GM18508 (cell line): ENCODE results near the gene UBE2L6.

ENCODE experiments used
- ATAC-seq: cut with Tn5 transposase; IDR thresholded peaks from one replicate; pipeline ENCODE4 v1.9.1; 2021; ENCODE audit warnings: moderate number of reproducible peaks; ENCODE audit not compliant: insufficient read depth, unreplicated experiment

Gene UBE2L6

DNA sequence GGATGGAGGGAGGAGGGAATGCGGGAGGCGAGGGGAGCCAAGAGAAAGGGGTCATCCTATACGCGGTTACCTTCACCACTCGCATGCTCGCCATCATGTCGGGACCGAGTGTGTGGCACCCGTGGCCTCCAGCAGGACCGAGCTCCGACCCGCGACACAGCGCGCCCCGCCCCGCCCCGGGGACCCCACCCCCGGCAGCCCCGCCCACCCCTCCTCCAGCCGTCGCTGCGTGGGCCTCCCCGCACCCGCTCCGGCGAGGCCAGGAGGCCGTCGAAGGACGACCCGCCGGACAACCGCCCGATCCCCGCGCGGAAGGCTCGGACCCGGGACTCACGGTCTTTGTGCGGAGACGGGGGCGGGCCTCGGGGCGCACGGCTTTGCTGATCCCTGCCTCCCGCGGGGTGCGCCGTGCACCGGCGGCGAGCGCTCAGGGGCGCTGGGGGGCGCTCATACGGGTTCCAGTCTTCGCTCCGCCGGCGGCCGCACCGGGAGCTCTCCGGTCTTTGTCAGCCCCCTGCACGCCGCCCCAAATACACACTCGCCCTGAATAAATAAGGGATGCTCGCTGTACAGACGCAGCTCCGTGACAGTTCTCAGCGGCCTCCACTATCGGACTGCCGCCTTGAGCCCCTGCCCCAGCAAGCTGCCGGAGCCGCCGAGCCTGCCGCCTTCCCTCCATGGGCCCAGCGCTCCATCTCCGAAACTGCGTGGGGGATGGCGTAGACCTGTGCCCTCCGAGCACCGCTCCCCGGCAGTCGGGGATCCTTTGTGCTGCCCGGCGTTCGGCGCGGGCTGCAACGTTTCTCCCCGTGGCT lies at the start of gene UBE2L6:
Gene UBE2L6 (minus strand): TSS at position 158 of the 815 bp plus-strand sequence. CDS start 61 bp downstream, at position 97.
- peak; percentile 10 for ATAC-seq

DNA sequence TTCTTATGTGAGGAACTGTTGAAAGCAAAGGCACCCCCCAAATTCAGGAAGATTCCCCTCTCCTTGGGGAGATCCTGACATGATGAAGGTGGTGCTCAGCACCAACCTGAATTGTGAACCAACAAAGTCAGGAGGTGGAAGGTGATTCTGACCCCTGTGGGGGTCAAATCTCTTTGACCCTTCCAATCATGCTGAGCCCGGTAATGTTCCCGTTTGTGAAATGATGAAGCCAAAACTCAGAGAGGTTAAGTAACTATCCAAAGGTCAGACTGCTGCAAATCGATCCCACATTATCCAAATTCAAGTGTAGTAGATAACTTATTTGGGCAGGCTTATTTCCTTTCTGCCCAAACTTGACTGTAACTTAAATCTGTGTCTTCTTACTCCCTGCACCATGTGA lies 49.1 kb upstream of the UBE2L6 start:
- ATAC-seq: no peak

DNA sequence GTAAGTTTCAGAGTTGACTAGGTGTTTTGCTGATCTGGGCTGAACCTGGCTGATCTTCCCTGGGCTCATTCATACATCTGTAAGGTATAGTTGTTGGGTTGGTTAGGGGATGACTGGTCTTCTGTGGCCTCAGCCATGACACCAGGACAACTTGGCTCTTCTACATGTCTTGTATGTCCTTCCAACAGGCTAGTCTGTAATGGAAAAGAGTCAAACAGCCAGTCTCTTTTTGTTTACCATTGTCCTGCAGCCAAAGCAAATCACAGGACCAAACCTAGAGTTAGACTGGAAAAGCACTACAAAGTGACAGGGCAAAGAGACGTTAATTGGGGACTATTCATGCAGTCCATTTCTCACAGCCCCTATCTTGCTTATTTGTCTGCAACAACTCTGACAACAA lies 47.8 kb upstream of the UBE2L6 start:
- no peak for ATAC-seq

DNA sequence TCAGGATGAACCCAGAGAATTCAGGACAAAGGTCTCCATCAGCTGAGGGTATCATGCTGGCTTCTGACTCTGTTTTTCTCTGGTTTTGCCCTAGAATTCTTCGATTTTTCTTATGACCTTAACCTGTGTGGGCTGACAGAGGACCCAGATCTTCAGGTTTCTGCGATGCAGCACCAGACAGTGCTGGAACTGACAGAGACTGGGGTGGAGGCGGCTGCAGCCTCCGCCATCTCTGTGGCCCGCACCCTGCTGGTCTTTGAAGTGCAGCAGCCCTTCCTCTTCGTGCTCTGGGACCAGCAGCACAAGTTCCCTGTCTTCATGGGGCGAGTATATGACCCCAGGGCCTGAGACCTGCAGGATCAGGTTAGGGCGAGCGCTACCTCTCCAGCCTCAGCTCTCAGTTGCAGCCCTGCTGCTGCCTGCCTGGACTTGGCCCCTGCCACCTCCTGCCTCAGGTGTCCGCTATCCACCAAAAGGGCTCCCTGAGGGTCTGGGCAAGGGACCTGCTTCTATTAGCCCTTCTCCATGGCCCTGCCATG lies 46.8 kb upstream of the UBE2L6 start:
- no peak for ATAC-seq

GRCh38 chr11:57610170-57610569 lies 42.7 kb upstream of the UBE2L6 start:
- no peak for ATAC-seq

DNA sequence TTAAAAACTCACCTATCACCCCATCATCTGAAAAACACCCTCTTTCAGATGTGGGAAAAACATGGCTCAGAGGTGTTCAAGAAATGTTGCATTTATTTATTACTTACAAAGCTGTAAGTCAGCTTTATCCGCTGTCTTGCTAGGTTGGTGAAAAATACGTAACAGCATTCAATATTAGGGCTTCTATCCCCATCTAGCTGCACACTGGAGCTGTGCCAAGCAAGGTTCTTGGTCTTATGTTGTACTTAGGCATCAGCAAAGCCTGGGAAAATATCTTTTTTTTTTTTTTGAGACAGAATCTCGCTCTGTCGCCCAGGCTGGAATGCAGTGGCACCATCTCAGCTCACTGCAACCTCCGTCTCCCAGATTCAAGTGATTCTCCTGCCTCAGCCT lies 37.6 kb upstream of the UBE2L6 start:
- ATAC-seq: no peak

GRCh38 chr11:57604296-57605027 lies 37.0 kb upstream of the UBE2L6 start:
- ATAC-seq: no peak

DNA sequence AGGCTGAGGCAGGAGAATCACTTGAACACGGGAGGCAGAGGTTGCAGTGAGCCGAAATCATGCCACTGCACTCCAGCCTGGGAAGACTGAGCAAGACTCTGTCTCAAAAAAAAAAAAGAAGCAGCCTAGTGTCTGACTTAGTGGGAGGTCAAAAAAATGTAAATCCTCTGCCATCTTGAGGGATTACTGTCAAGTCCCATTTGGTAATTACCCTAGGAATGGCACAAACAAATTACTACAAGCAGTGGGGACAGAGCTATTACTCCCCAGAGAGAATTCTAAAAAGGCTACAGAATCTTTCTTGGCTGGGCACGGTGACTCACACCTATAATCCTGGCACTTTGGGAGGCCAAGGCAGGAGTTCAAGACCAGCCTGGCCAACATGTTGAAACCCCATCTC lies 33.8 kb upstream of the UBE2L6 start:
- ATAC-seq: no peak

GRCh38 chr11:57599381-57599780 lies 31.9 kb upstream of the UBE2L6 start:
- ATAC-seq: no peak

GRCh38 chr11:57598831-57599155 lies 31.3 kb upstream of the UBE2L6 start:
- ATAC-seq: no peak

DNA sequence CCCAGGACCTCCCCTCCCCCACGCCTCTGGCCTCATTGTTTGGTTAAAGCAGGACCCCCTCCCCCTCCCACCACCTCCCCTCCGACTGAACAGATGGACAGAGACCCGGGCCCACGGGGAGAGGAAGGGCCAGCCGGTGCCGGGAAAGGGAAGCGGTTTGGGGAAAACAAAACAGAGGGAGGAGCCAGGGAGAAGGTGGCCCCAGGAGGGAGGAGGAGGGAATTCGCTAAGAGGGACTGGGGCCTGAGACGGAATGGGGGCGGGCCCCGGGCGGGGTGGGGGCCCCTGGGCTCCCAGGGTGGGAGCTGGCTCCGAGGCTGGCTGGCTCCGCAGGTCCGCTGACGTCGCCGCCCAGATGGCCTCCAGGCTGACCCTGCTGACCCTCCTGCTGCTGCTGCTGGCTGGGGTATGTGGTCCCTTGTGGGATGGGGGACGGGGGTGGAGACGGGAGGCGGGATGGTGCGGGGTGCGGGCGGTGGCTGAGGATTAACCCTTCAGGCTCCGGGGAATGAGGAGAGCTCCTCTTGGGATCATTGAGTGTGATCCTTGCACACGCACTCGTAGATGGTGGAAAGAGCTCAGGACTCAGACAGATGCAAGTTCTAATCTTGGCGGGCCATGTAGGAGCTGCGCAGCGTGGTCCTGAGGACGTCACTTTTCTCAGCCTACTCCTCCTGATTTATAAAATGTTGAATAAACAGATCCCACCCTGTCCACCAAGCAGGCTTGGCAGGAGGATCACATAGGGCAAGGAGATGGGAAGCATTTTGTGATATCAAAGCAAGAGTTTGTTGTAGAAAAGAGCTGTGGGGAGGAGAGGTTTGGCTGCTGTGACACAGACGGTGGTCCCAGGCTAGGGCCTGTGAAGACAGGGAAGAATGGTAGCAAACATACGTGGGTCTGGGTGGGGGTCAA lies 30.7 kb upstream of the UBE2L6 start:
- no peak for ATAC-seq

DNA sequence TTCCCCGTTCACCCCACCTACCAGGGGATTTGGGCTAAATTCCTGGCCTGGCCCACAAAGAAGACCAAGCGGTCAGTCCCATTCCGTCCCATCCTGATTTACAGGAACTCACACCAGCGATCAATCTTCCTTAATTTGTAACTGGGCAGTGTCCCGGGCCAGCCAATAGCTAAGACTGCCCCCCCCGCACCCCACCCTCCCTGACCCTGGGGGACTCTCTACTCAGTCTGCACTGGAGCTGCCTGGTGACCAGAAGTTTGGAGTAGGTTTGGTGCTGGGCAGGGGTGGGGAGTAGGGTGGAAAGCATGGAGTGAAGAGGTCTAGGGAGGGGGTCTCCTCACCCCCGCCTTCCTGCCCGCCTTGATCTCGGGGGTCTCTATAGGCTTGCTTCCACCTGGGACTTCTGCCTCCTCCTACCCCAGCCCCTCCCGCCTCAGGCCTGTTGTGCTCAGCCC lies 30.0 kb upstream of the UBE2L6 start, which contains the start of gene SERPING1:
Gene SERPING1 (plus strand): TSS at position 225 of the 455 bp plus-strand sequence. CDS start 586 bp downstream, outside the sequence.
- no peak for ATAC-seq

GRCh38 chr11:57596266-57596885 lies 28.9 kb upstream of the UBE2L6 start:
- ATAC-seq: no peak

GRCh38 chr11:57588046-57588710 lies 20.7 kb upstream of the UBE2L6 start:
- no peak for ATAC-seq

- ATAC-seq: no peak
Measured at GRCh38 chr11:57586711-57587245, 19.3 kb upstream of the UBE2L6 start.

DNA sequence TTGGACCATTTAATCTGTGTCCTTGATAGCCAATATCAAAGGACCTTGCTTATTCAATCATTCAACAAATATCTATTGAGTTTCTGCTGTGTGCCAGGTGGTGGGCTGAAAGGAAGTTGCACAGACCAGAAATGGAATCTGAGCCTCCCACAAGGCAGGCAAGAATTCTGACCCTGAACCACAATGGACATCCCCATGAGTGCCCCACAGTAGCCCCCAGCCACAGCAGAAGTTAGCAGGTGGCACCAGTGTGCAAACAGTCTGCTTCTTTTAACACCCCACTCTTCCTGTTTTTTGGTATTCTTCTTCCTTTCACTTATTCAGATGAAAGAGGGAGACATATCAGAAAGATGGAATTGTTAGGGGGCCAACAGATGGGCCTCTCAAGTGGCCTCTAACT lies 17.8 kb upstream of the UBE2L6 start:
- ATAC-seq: no peak

DNA sequence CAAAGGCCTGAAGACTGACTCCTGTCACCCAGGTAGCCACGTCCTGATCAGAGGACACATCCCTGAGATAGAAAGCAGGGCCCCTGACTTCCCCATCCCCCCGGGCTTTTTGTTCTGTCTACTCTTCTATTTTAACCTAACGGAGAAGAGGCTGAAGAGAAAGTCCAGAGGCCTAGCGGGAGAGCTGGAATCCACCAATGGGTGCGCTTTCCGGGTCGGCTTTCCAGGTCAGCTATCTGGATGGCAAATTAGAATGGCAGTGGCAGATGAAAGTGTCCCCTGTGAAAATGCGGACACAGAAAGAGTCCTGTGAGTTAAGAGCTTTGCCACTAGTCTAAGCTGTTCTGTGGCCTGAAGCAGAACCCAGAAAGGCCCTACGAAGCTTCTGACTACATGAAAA lies 16.9 kb upstream of the UBE2L6 start:
- ATAC-seq: no peak

DNA sequence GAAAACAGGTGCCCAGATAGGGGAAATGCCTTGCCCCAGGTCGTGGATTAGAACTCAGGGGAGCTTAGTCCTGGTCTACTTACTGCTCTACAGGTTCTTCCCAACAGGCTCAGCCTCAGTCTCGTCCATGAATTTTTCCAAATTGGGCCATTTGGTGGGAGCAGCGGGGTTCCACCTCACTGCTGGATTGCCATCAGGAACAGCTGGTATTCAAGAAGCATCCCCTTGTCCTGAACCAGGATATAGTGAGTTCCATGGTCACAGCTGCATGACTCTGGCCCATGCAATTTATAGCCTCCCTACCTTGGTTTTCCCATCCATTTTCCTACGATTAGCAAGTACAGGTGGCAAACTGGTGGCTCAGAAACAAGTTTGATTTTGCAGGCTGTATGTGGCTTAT lies 6.6 kb upstream of the UBE2L6 start:
- ATAC-seq: no peak

DNA sequence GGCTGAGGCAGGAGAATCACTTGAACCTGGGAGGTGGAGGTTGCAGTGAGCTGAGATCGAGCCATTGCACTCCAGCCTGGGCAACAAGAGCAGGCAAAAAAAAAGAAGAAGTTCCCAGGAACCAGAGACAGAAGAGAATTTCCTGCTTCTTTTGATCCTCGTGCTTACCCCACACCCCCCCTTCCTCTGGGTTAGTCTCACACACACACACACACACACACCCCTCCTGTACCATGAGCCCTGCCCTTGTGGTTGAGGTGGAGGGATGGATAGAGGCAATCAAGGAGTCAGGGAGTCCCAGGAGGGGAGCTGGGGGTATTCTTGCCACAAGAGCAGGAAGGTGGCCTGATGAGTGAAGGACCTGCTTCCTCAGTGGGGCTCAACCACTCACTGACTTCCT lies 4.1 kb upstream of the UBE2L6 start:
- ATAC-seq: no peak
